22Rv1 (cell line): Measurements from ENCODE around the gene ROPN1.

ENCODE experiments used
- H3K27ac ChIP-seq: fragments of 450-650 bp; 2 replicates; pipeline ENCODE4 v1.5.1; 2017
- ZFX ChIP-seq: fragments of 450-650 bp; IDR thresholded peaks from 2 replicates; pipeline ENCODE4 v1.6.1; 2017; ENCODE audit warnings: antibody characterized with exemption, borderline replicate concordance
- TF ChIP-seq, protein P1 (sequence below): fragments of 450-650 bp; IDR thresholded peaks from 2 replicates; pipeline ENCODE4 v1.5.1; 2017; ENCODE audit warnings: mild to moderate bottlenecking

ROPN1 gene

DNA sequence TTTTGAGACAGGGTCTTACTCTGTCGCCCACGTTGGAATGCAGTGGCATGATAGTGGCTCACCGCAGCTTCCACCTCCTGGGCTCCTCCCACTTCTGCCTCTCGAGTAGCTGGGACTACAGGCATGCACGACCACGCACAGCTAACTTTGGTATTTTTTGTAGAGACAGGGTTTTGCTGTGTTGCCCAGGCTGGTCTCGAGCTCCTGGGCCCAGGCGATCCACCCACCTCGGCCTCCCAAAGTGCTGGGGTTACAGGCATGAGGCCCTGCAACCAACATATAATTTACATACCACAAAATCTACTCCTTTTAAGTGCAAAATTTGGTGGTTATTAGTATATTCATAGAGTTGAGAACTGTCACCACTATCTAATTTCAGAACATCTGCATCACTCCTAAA, 62.6 kb downstream of the ROPN1 start:
- H3K27ac ChIP-seq: no peak overlapping the region
- TF ChIP-seq ZFX: no peak
- TF ChIP-seq, protein P1, sequence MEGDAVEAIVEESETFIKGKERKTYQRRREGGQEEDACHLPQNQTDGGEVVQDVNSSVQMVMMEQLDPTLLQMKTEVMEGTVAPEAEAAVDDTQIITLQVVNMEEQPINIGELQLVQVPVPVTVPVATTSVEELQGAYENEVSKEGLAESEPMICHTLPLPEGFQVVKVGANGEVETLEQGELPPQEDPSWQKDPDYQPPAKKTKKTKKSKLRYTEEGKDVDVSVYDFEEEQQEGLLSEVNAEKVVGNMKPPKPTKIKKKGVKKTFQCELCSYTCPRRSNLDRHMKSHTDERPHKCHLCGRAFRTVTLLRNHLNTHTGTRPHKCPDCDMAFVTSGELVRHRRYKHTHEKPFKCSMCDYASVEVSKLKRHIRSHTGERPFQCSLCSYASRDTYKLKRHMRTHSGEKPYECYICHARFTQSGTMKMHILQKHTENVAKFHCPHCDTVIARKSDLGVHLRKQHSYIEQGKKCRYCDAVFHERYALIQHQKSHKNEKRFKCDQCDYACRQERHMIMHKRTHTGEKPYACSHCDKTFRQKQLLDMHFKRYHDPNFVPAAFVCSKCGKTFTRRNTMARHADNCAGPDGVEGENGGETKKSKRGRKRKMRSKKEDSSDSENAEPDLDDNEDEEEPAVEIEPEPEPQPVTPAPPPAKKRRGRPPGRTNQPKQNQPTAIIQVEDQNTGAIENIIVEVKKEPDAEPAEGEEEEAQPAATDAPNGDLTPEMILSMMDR: no peak

- no peak for TF ChIP-seq ZFX
- TF ChIP-seq, protein P1: no peak
- H3K27ac ChIP-seq: no peak overlapping the region
Observed at GRCh38 chr3:123926396-123926795, 65.5 kb downstream of the ROPN1 start.

- TF ChIP-seq, protein P1: no peak
- TF ChIP-seq ZFX: no peak
- no peak overlapping the region for H3K27ac ChIP-seq
Observed at GRCh38 chr3:123920868-123921267, 71.1 kb downstream of the ROPN1 start.

DNA sequence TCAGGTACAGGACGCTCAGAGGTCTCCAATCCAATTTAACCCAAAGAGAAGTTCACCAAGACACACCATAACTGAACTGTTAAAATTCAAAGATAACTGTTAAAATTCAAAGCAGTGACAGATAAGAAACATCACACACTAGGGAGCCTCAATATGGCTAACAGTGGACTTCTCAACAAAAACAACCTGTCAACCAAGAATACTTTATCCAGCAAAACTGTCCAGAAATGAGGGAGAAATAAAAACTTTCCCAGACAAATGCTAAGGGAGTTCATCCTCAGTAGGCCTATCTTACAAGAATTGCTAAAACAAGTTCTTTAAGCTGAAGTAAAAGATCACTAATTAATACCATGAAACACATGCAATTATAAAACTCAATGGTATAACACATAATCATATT, 71.5 kb downstream of the ROPN1 start:
- no peak overlapping the region for H3K27ac ChIP-seq
- TF ChIP-seq, protein P1: no peak
- no peak for TF ChIP-seq ZFX

DNA sequence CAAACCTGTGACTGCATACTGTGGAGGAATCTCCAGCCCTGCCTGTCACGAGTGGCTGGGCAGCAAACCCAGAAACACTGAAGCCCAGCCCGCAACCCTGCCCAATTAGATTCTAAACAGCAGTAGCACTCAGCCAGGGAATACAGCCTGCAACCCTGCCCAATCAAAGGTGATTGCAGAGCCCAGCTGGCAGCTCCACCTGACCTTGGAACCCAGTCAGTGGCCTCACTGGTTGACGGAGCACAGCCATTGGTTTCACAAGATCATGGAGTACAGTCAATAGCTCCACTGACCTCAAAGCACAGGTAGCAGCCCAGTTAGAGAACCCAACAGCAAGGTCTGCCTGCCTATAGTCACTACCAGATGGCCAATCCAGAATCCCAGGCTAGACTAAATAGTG, 72.6 kb downstream of the ROPN1 start:
- TF ChIP-seq ZFX: no peak
- TF ChIP-seq, protein P1: no peak
- H3K27ac ChIP-seq: no peak overlapping the region
